Measurements from ENCODE around the gene CCDC74B.
"Not testable (repeated sequence)": the region's sequence is repeated elsewhere in the genome, so short reads cannot be mapped to it uniquely, and the experiment has no call there.

DNA sequence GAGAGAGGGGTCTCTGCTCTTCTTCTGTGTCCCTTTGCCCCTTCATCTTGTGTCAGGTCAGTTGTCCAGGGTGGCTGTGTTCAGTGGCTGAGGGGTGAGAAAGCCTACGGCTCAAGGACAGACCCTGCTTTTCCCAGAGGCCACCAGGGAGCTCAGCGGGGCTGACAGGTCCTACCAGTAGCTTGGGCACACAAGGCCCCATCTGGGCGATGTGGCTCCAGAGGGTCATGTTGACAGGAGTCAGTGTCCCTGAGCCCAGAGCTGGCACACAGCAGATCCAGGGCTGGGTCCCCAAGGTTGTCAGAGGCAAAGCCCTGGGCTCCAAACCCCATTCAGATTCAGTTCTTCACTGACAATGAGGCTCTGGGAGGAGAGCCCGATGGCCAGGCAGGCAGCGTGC, 7.8 kb downstream of the CCDC74B start:
- not testable (repeated sequence) for TF ChIP-seq ARNTL (CRISPR knock-in tag; IDR thresholded peaks at IDR 0.05; ENCODE audit: borderline replicate concordance, low read depth); GLIS3 (CRISPR knock-in tag; IDR thresholded peaks at IDR 0.05); ZFP30 (CRISPR knock-in tag; IDR thresholded peaks at IDR 0.05); OSR1 (CRISPR knock-in tag; IDR thresholded peaks at IDR 0.05); TCF4 (CRISPR knock-in tag; IDR thresholded peaks at IDR 0.05; ENCODE audit: borderline replicate concordance); ISL1 (CRISPR knock-in tag; IDR thresholded peaks at IDR 0.05); ZFP3 (CRISPR knock-in tag; IDR thresholded peaks at IDR 0.05); RARB (CRISPR knock-in tag; IDR thresholded peaks at IDR 0.05)
- TF ChIP-seq, protein P1, sequence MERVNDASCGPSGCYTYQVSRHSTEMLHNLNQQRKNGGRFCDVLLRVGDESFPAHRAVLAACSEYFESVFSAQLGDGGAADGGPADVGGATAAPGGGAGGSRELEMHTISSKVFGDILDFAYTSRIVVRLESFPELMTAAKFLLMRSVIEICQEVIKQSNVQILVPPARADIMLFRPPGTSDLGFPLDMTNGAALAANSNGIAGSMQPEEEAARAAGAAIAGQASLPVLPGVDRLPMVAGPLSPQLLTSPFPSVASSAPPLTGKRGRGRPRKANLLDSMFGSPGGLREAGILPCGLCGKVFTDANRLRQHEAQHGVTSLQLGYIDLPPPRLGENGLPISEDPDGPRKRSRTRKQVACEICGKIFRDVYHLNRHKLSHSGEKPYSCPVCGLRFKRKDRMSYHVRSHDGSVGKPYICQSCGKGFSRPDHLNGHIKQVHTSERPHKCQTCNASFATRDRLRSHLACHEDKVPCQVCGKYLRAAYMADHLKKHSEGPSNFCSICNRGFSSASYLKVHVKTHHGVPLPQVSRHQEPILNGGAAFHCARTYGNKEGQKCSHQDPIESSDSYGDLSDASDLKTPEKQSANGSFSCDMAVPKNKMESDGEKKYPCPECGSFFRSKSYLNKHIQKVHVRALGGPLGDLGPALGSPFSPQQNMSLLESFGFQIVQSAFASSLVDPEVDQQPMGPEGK (CRISPR knock-in tag; IDR thresholded peaks at IDR 0.05; ENCODE audit: borderline replicate concordance) = not testable (repeated sequence)
- TF ChIP-seq, protein P2, sequence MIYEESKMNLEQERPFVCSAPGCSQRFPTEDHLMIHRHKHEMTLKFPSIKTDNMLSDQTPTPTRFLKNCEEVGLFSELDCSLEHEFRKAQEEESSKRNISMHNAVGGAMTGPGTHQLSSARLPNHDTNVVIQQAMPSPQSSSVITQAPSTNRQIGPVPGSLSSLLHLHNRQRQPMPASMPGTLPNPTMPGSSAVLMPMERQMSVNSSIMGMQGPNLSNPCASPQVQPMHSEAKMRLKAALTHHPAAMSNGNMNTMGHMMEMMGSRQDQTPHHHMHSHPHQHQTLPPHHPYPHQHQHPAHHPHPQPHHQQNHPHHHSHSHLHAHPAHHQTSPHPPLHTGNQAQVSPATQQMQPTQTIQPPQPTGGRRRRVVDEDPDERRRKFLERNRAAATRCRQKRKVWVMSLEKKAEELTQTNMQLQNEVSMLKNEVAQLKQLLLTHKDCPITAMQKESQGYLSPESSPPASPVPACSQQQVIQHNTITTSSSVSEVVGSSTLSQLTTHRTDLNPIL (CRISPR knock-in tag; IDR thresholded peaks at IDR 0.05; ENCODE audit: low read depth) = not testable (repeated sequence)

Data from SK-N-SH treated with all-trans-retinoic acid at 6 μM for 48 hours (cell line).